Breast epithelium (tissue), 3 donors: ENCODE measurements around the gene IL1RL1.

ENCODE experiments used
- POLR2A ChIP-seq: fragments of 450-650 bp; IDR thresholded peaks from one replicate; pipeline ENCODE4 v1.6.1; 2016; ENCODE audit warnings: antibody characterized with exemption, mild to moderate bottlenecking, moderate library complexity
- POLR2AphosphoS5 ChIP-seq, 3 donors: sonication (generic); formaldehyde crosslinking; IDR thresholded peaks; one replicate each; pipeline ENCODE4 v1.6.1; 2017; ENCODE audit warnings: antibody characterized with exemption in 3 of 3
- TF ChIP-seq, protein P1 (sequence below), 3 donors: fragments of 450-650 bp; IDR thresholded peaks; one replicate each; pipeline ENCODE4 v1.5.1; 2016 to 2017; ENCODE audit warnings: antibody characterized with exemption in 3 of 3, mild to moderate bottlenecking in 3 of 3, moderate library complexity in 3 of 3

DNA sequence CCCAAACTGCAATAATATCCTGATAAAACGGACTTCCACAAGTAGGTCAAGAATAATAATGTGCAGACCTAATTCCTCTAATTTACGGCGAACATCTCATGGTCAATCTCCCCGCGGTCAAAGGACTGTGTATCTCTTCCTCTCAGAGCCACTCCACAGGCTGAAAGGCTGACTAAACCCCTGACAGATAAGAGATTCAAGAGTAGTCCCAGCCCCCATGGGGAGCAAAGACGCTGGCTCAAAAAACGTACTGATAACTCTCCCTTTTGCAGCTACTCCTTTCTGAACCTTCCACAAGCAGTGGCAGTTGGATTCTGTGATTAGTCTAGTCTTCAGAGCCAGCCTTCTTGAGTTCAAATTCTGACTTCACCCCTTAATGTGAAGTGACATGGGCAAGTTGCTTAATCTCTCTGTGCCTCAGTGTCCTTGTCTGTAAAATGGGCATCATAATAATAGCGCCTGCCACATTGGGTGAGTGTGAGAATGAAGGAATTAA lies 24.6 kb downstream of the IL1RL1 start:
- TF ChIP-seq, protein P1, sequence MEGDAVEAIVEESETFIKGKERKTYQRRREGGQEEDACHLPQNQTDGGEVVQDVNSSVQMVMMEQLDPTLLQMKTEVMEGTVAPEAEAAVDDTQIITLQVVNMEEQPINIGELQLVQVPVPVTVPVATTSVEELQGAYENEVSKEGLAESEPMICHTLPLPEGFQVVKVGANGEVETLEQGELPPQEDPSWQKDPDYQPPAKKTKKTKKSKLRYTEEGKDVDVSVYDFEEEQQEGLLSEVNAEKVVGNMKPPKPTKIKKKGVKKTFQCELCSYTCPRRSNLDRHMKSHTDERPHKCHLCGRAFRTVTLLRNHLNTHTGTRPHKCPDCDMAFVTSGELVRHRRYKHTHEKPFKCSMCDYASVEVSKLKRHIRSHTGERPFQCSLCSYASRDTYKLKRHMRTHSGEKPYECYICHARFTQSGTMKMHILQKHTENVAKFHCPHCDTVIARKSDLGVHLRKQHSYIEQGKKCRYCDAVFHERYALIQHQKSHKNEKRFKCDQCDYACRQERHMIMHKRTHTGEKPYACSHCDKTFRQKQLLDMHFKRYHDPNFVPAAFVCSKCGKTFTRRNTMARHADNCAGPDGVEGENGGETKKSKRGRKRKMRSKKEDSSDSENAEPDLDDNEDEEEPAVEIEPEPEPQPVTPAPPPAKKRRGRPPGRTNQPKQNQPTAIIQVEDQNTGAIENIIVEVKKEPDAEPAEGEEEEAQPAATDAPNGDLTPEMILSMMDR (IDR thresholded peaks at IDR 0.05) = no peak
- TF ChIP-seq POLR2A (no peak), POLR2AphosphoS5 (IDR thresholded peaks at IDR 0.05) (no peak)
